K562 (cell line): ENCODE data around the gene PKDREJ.

Experiments used
- SMC3 ChIP-seq: conservative IDR thresholded peaks from 2 replicates; pipeline ENCODE4 v1.6.1; 2011; ENCODE audit warnings: low read depth, low read length, improper control_type of control experiment; ENCODE audit not compliant: insufficient read depth
- ZFX ChIP-seq: sonication (generic); formaldehyde crosslinking; IDR thresholded peaks from 2 replicates; pipeline ENCODE4 v1.8.0; 2022; ENCODE audit warnings: mild to moderate bottlenecking, missing genetic modification reagents, moderate library complexity

- TF ChIP-seq ZFX (CRISPR knock-in tag) (peak; percentile 79), SMC3 (no peak)
These were observed 33.4 kb upstream of the PKDREJ start, which contains the start of gene GTSE1 for GRCh38 chr22:46296257-46297150.
